GM18951 (cell line): ENCODE data around the gene SOX18.

Experiments used
- POLR2A ChIP-seq: IDR thresholded peaks from 4 replicates; pipeline ENCODE4 v1.6.1; 2011; ENCODE audit warnings: mild to moderate bottlenecking; ENCODE audit not compliant: insufficient read length, insufficient read depth; ENCODE audit errors: extremely low read depth
- in situ Hi-C: fragments of 300-500 bp; cut with MboI; formaldehyde crosslinking; loops from one replicate; pipeline ENCODE4 v1.12.0; 2022; ENCODE audit warnings: low sequenced_read_pairs, mixed read lengths, inconsistent platforms; ENCODE audit not compliant: unreplicated experiment

The SOX18 gene

DNA sequence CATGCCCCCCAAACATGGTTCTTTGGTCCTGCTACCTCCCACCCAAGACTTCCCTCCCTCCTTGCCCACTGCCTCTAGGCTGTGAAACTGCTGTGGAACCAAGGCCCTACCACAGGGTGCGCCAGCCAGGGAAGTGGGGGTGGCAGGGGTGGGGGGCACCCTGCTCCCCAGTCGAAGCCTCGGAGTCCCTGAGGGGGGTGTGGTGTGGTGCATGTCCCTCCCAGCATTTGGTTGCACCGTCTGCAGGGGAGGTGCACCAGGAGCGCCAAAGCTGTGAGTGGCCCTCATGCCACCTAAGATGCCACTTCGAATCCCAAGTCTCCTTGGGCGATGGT, 28.1 kb upstream of the SOX18 start:
- TF ChIP-seq POLR2A = no peak
- in situ Hi-C loops = no loop called here

DNA sequence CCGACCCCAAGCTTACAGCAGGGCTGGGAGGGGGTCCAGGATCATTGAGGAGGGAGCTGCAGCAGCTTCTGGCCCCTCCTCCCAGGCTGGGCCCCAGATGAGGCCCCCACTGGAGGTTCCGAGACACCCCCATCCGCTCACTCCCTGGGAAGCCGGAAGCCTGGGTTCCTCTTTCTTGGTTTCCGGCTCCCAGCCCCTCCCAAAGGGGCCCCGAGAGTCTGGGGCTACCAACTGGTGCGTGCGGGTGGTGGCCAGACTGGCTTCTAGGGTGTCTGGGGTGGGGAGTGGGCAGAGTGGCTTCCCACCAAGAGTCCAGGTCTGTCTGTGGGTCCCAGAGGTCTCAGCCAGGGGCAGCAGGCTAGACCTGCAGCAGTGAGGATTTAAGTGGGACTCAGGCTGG, 27.7 kb upstream of the SOX18 start:
- peak; percentile 51 for TF ChIP-seq POLR2A

DNA sequence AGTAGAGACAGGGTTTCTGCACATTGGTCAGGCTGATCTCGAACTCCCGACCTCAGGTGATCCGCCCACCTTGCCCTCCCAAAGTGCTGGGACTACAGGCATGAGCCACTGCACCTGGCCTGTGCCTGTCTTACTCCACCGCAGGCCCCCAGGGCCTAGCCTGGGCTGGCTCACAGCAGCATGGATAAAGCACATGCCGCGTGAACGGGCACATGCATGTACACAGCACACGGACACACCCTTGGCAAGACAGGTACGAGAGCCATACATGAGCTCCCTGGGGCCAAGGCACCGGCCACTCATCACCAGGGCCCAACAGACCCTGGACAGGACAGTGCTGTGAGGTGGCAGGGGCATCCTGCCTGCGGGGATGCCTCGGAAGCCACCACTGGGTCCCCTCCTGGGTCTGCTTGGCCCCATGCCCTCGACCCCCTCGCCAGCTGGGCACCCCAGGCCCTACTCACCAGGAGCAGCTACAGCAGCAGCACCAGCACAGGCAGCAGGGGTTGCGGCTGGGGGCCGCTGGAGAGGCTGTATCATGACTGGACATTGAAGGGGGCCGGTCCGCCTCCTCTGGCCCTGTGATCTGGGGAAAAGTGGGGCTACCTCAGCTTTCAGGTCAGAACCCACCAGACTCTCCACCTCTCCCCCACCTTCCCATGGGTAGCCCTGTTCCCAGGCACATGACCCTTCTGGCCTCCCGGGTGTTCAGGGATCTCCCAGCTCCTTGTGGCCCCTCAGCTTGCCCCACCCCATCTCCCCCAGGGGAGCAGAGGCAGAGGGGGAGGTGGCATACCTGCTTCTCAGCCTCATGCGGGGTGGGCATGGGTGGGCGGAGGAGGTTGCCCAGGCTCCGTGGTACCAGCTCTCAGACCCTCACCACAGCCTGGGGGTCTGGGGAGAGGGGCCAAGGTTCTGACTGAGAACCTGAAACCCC, 26.9 kb upstream of the SOX18 start:
- no peak for TF ChIP-seq POLR2A
- in situ Hi-C loops = no loop called here

More for the DNA sequence above, 27.7 kb upstream of the SOX18 start:
- in situ Hi-C loops = no loop called here

DNA sequence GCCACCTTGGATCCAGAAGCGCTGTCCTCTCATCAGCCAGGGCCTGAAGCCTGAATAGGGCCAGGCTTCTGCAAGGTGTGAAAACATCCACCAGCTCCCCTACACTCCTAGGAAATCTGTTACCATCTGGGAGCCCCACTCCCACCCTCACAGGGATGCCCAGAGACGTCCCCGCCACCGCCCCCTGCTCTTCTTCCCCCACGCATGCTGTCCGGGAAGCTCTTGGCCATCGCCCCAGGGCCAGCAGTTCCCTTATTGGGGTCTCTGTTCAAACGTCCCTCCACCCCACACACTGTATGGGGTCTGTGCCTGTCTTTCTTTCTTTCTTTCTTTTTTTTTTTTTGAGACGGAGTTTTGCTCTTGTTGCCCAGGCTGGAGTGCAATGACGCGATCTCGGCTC, 26.1 kb upstream of the SOX18 start:
- no peak for TF ChIP-seq POLR2A
- in situ Hi-C loops = no loop called here

DNA sequence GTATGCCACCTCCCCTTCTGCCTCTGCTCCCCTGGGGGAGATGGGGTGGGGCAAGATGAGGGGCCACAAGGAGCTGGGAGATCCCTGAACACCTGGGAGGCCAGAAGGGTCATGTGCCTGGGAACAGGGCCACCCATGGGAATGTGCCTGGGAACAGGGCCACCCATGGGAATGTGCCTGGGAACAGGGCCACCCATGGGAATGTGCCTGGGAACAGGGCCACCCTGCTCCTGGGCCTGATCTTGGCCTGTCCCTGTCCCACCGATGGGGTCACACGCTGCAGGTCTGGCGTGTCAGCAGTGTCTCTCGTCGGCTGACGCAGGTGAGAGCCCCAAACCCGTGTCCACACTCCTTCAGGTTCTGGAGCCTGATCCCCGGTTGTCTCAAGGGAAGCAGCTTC, 25.5 kb upstream of the SOX18 start:
- no peak for TF ChIP-seq POLR2A

DNA sequence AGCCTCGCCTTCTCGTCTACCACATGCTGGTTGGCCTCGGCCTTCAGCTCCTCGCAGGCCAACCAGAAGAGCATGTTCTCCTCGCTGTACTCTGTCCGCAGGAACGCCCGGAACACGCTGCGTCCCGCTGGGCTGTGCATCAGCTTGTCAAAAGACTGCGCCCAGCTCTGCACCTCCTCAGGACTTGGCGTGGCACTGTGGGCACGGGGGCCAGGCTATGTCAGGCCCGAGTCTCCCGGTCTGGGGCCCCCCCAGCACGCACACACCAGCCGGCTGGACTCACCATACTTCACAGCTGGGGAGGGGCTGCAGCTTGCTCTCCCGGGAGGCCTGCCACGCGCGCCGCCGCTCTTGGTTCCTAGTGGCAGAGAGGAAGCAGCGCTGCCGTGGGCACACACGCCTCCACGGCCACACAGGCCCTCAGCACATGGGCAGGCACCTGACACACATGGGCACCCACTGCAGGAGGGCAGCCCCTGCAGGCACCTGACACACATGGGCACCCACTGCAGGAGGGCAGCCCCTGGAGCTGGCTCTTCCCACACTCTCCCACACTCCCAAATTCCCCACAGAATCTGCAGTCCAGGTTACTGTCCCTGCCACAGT, 24.8 kb upstream of the SOX18 start:
- in situ Hi-C loops = no loop called here
- TF ChIP-seq POLR2A = no peak

More for the DNA sequence above, 25.5 kb upstream of the SOX18 start:
- in situ Hi-C loops = no loop called here

DNA sequence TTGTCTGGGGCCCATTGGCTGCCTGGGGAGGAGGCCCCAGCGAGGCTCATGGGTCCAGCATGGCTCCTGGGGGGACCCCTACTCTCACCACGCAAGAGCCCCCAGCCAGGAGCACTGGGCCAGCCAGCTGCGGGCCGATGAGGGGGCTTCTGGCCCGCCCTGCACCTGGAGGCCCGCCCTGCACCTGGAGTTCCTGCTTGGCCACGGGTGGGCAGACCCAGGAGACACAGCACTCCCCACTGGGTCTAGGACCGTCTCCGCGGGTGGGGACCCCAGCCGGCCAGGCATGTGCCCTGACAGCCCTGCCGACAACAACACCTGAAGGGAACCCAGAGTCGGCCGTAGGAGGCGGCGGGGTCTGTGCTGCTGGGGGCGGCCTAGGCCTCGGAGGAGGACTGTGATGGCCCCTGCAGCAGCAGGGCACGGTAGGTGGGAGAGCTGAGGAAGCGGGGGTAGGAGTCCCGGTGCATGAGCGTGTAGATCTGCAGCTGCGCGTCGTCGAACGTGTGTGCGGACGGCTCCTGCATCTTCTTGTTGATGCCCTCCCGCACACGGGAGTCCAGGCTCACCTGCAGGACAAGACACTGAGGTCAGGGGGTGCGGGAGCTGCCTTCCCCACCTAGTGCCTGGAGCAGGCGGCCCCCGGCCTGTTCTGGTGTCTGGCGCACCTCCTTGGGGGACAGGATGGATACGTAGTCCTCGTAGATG, 24.2 kb upstream of the SOX18 start:
- in situ Hi-C loops = no loop called here
- TF ChIP-seq POLR2A = no peak

DNA sequence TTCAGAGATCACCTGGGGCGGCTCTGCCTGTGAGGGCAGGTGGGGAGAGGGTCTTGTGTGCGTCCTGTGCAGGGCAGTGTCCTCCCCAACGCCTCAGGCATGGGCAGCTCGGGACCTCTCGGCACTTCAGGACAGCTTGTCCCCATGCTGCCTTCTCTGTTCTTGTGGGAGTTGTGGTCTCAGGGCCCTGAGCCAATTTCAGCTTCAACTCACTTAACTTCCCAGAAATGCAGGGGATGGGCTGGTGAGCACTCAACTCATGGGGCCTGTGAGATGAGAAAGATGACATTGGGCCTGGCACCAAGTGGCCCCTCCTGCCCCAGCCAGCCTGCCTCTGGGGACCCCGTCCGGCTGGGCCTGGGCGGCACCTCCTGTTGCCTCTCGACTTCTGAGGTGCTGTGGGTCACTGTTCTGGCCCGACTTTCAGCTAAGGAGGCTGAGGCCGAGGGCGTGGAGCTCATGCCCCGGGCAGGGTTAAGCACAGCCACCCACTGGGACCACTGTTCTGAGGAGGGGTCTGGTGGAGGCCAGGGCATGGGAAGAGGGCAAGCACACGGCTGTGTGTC, 23.1 kb upstream of the SOX18 start:
- no peak for TF ChIP-seq POLR2A
- in situ Hi-C loops = no loop called here

DNA sequence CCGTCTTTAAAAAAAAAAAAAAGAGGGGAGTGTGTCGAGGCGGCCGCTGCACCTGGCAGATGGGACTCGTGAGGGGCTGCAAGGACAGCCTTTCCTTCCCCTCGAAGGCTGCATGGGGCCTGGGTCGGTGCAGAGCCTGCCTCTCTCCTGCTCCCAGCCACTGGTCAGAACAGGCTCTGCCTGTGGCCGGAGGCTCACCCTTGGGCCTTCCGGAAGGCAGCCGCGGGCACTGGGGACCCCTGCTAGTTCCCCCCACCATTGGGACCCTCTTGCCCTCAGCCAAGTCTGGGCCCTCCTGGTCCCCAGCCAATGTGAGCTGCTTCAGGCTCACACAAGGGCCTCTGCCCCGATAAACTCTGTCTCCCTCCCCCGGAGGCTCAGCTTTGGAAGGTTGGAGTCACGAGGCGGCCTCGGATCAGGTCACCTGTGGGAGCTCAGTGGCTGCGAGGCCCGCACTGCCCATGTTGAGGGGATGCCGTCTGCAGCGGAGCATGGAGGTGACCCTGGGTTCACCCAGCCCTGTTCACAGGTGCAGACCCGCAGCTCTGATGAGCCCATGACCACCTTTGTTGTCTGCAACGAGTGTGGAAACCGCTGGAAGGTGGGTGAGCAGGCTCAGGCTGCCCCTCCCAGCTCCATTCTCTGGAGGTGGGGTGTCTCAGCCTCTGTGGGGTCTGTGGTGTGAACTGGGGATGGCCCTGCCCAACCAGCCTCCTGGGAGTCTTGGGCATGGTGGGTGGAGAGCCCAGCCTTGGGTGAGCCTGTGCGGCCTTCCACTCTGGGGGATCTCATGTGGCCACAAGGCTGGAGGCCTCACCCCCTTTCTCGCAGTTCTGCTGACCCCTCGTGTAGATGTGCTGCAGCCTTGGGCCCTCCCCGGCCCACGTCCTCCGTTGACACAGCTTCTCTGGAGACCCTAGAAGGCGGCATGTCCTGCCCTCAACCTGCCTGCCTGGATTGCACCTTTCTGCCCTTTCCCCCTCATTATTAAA, 22.2 kb upstream of the SOX18 start:
- in situ Hi-C loops = no loop called here

DNA sequence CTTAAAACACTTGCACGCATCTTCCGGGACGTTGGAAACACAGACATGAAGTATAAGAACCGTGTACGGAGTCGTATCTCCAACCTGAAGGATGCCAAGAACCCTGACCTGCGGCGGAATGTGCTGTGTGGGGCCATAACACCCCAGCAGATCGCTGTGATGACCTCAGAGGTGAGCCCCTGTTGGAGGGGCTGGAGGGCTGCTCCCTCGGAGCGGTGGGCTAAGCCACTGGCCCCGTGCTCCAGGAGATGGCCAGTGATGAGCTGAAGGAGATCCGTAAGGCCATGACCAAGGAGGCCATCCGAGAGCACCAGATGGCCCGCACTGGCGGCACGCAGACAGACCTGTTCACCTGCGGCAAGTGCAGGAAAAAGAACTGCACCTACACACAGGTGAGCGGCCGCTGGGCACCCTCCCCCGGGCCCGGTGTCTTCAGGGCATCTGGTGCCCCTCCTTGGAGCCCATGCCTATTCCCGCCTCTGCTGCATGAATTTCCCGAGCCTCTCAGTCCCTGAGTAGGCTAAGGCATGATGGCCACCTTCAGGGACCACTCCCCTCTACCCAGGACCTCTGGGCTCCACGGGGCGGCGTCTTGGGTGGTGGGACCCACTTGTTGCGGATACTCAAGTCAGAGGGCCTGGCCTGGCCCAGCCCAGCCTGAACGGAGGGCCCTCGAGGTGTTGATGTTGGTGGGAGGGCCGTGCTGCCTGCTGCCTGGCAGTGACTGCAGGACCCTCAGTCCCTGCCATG, 21.0 kb upstream of the SOX18 start:
- in situ Hi-C loops = no loop called here

More for the DNA sequence above, 22.2 kb upstream of the SOX18 start:
- peak; percentile 18 for TF ChIP-seq POLR2A

DNA sequence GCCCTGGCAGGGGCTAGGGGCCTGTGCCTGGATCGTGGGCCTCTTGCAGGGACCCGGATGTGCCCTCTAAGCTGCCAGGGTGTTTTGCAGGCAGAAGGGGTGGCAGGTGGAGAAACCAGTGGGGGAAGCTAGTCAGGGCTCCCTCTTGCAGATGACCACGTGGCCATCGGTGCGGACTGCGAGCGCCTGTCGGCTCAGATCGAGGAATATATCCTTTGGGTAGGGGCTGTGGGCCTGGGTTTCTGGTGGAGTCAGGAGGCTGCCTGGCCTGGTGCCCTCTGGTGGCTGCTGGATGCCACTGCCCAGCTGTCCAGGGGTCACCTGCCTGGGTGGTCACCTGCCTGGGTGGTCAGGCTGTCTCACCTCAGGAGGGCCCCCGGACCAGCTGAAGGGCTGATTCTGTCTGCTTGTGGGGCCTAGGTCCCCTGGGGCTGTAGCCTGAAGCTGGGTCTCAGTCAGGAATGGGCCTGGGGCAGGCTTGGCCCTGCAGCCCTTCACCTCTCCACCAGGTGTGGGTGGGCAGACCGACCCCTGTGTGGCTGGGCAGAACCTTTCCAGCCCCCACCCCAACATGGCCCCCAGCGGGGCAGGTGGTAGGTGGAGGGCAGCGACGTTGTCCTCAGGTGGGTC, 20.3 kb upstream of the SOX18 start:
- in situ Hi-C loops = no loop called here
- TF ChIP-seq POLR2A = no peak

More for the DNA sequence above, 21.0 kb upstream of the SOX18 start:
- no peak for TF ChIP-seq POLR2A
